ENCODE results near the gene PKP1. TPM values are rescaled to one million over a fixed set of nuclear protein-coding genes. Genes with fewer than 3 reads are reported as not detected.

PKP1 gene
- total RNA-seq, 1 donor from 2014 or later: 0.03 TPM

GRCh38 chr1:201326710-201327109 lies 43.4 kb downstream of the PKP1 start:
- ATAC-seq (no peak), DNase-seq (ENCODE audit: low spot score) (no peak)

GRCh38 chr1:201327687-201328240 lies 44.5 kb downstream of the PKP1 start:
- DNase-seq (ENCODE audit: low spot score) (no peak), ATAC-seq (no peak)

GRCh38 chr1:201328576-201328975 lies 45.3 kb downstream of the PKP1 start:
- DNase-seq (ENCODE audit: low spot score) (no peak), ATAC-seq (no peak)

- DNase-seq (ENCODE audit: low spot score) (no peak), ATAC-seq (no peak)
Observed at GRCh38 chr1:201329286-201329685, 46.0 kb downstream of the PKP1 start.

- no peak for ATAC-seq
- DNase-seq (ENCODE audit: low spot score): no peak
Observed at GRCh38 chr1:201329801-201330200, 46.5 kb downstream of the PKP1 start.

GRCh38 chr1:201330541-201330940 lies 47.2 kb downstream of the PKP1 start:
- ATAC-seq (no peak), DNase-seq (ENCODE audit: low spot score) (no peak)

- DNase-seq (ENCODE audit: low spot score) (no peak), ATAC-seq (no peak)
Observed at GRCh38 chr1:201331166-201331565, 47.9 kb downstream of the PKP1 start.

GRCh38 chr1:201332021-201332420 lies 48.7 kb downstream of the PKP1 start:
- no peak for ATAC-seq
- no peak for DNase-seq (ENCODE audit: low spot score)

GRCh38 chr1:201332616-201333335 lies 49.5 kb downstream of the PKP1 start:
- ATAC-seq (no peak), DNase-seq (ENCODE audit: low spot score) (no peak)

- no peak for DNase-seq (ENCODE audit: low spot score)
- ATAC-seq: no peak
Observed at GRCh38 chr1:201334325-201335173, 51.2 kb downstream of the PKP1 start.

GRCh38 chr1:201335174-201335870 lies 52.0 kb downstream of the PKP1 start:
- DNase-seq (ENCODE audit: low spot score) (no peak), ATAC-seq (no peak)

- DNase-seq (ENCODE audit: low spot score): no peak
- no peak for ATAC-seq
Observed at GRCh38 chr1:201335901-201336300, 52.6 kb downstream of the PKP1 start.

- DNase-seq (ENCODE audit: low spot score) (no peak), ATAC-seq (no peak)
Observed at GRCh38 chr1:201336711-201337450, 53.6 kb downstream of the PKP1 start.

- no peak for DNase-seq (ENCODE audit: low spot score)
- ATAC-seq: no peak
Observed at GRCh38 chr1:201341377-201341776, 58.1 kb downstream of the PKP1 start.

GRCh38 chr1:201344206-201345080 lies 61.1 kb downstream of the PKP1 start:
- ATAC-seq: no peak
- no peak for DNase-seq (ENCODE audit: low spot score)

- no peak for DNase-seq (ENCODE audit: low spot score)
- ATAC-seq: no peak
Observed at GRCh38 chr1:201345081-201345355, 61.7 kb downstream of the PKP1 start.

GRCh38 chr1:201346337-201346939 lies 63.1 kb downstream of the PKP1 start:
- ATAC-seq: peak; percentile 84
- DNase-seq (ENCODE audit: low spot score): no peak

GRCh38 chr1:201346987-201347386 lies 63.7 kb downstream of the PKP1 start:
- DNase-seq (ENCODE audit: low spot score): no peak
- ATAC-seq: no peak

GRCh38 chr1:201347498-201348210 lies 64.3 kb downstream of the PKP1 start:
- DNase-seq (ENCODE audit: low spot score) (no peak), ATAC-seq (no peak)
